HG03575 (cell line): ENCODE measurements around the gene SMIM17.

Source experiments
- ATAC-seq: cut with Tn5 transposase; IDR thresholded peaks from one replicate; pipeline ENCODE4 v1.9.1; 2021; ENCODE audit not compliant: unreplicated experiment, insufficient number of reproducible peaks, low FRiP score; ENCODE audit errors: extremely low read depth

The SMIM17 gene

GRCh38 chr19:56699552-56699951, 56.6 kb downstream of the SMIM17 start:
- ATAC-seq, result no peak

GRCh38 chr19:56701895-56702294, 58.9 kb downstream of the SMIM17 start:
- ATAC-seq, result no peak

- ATAC-seq, result no peak
These were observed 63.0 kb downstream of the SMIM17 start for GRCh38 chr19:56705939-56706338.
